GM12878 (cell line): ENCODE results near the gene FASTK.

Experiments
- BHLHE40 ChIP-seq, 2 experiments: fragments of 450-650 bp in 1 of 2; IDR thresholded peaks; 2 replicates each; pipeline ENCODE4 v1.6.1; 2011 to 2017; ENCODE audit warnings: low read depth in 2 of 2, borderline replicate concordance in 1 of 2, improper control_type of control experiment in 1 of 2, low read length in 1 of 2, mild to moderate bottlenecking in 1 of 2
- GABPA ChIP-seq: IDR thresholded peaks from 2 replicates; pipeline ENCODE4 v1.6.1; 2014; ENCODE audit warnings: antibody characterized with exemption, low read depth, mild to moderate bottlenecking, inconsistent platforms
- TF ChIP-seq, protein P1 (sequence below), 3 experiments: IDR thresholded peaks in 2 of 3; conservative IDR thresholded peaks in 1 of 3; 2 replicates each; pipeline ENCODE4 v1.5.1; 2011; ENCODE audit warnings: low read depth in 3 of 3, low read length in 3 of 3, mild to moderate bottlenecking in 3 of 3, control low read depth in 2 of 3, moderate library complexity in 2 of 3, inconsistent platforms in 1 of 3, mixed read lengths in 1 of 3; ENCODE audit not compliant: control insufficient read depth in 2 of 3, insufficient read depth in 1 of 3; ENCODE audit errors: extremely low read depth in 1 of 3

DNA sequence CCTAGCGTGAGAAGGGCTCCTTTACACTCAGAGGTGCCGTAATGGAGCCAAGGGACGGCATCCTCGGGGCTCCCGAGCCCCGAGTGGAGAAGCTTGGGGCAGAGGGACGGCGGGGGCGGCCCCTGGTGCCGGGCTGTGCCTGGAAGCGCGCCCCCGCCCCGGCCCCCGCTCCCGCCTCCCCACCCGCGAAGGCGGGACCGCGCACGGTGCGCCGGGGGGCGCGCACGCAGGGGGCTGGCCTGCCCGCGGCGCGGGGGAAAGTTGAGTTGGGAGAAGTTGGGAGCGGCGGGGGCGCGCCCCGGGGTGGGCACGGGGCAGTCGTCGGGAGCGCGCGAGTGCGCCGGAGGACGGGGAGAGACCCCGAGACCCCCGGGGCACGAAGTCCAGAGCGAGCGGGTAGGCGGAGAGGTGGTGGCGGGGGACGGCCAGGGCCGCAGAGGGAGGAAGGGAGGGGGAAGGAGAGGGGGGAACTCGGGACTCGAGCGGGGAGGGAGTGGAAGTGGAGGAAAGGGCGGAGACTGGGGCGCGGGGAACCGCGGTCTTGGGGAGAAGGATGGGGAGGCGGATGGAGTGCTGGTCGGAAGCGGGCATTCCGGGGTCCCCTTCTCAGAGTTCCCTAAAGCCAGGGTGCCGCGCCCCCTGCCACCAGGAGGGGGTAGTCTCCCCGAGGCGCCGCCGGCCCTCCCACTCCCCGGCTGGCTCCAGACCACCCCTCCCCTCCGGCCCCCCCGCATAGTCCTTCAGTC is 21.1 kb downstream of the FASTK start, which contains the start of gene SLC4A2:
- TF ChIP-seq, protein P1, sequence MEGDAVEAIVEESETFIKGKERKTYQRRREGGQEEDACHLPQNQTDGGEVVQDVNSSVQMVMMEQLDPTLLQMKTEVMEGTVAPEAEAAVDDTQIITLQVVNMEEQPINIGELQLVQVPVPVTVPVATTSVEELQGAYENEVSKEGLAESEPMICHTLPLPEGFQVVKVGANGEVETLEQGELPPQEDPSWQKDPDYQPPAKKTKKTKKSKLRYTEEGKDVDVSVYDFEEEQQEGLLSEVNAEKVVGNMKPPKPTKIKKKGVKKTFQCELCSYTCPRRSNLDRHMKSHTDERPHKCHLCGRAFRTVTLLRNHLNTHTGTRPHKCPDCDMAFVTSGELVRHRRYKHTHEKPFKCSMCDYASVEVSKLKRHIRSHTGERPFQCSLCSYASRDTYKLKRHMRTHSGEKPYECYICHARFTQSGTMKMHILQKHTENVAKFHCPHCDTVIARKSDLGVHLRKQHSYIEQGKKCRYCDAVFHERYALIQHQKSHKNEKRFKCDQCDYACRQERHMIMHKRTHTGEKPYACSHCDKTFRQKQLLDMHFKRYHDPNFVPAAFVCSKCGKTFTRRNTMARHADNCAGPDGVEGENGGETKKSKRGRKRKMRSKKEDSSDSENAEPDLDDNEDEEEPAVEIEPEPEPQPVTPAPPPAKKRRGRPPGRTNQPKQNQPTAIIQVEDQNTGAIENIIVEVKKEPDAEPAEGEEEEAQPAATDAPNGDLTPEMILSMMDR (IDR thresholded peaks at IDR 0.05 in 2 of 3, conservative IDR thresholded peaks at IDR 0.05 in 1 of 3; ENCODE audit: control insufficient read depth in 2 of 3, extremely low read depth in 1 of 3, insufficient read depth in 1 of 3, low read depth in 3 of 3, low read length in 3 of 3): peak; percentile 30 to 64 (median 43)
- TF ChIP-seq BHLHE40 (IDR thresholded peaks at IDR 0.05; ENCODE audit: borderline replicate concordance in 1 of 2, low read depth in 2 of 2, low read length in 1 of 2) (peak in 1 of 2 experiments; percentile 44; a peak in 1 of 4 replicates), GABPA (no peak)
